K562 (cell line): ENCODE measurements around the gene TMEM151A. TPM values are rescaled to one million over a fixed set of nuclear protein-coding genes. Genes with fewer than 3 reads are reported as not detected.

Source experiments
- ATAC-seq: fragments of 200-7000 bp; cut with Tn5 transposase; 3 replicates; pipeline ENCODE4 v1.9.1; 2020; ENCODE audit warnings: moderate library complexity
- BruUV-seq: library from RNA; stranded (reverse); fragments of 400-500 nt; replicated peaks from 2 replicates; lab custom pipeline; 2021; lab: Mats Ljungman, UMichigan
- CTCF ChIA-PET: fragments of 300-600 bp; formaldehyde crosslinking; extraction: SDS; loops from one replicate; lab custom pipeline; 2021; ENCODE audit warnings: low intra/inter-chr PET ratio; lab: Yijun Ruan, JAX
- POLR2A ChIA-PET: fragments of 300-600, 350-650 bp; sonication (Branson Sonifier 250); formaldehyde crosslinking; extraction: SDS; loops from one replicate; lab custom pipeline; 2021; ENCODE audit warnings: antibody characterized with exemption, inconsistent platforms; lab: Yijun Ruan, JAX
- DNase-seq, 4 experiments: peaks; one replicate each; pipeline versions ENCODE4 v3.0.0 to v3.0.0-alpha.2; 2011 to 2018; ENCODE audit warnings: low spot score in 3 of 4, mixed read lengths in 3 of 4; ENCODE audit errors: extremely low read depth in 1 of 4
- FAIRE-seq: peaks from 2 replicates; lab custom pipeline; 2011; peaks lifted over from hg19 to GRCh38; lab: Jason Lieb, UNC
- H2AFZ ChIP-seq: 2 replicates; pipeline ENCODE4 v1.6.0; 2011; ENCODE audit warnings: low read depth, low read length, control low read depth, inconsistent platforms
- H3K27ac ChIP-seq: fragments of 200-600 bp; 3 replicates; pipeline ENCODE4 v1.8.0; 2011; ENCODE audit warnings: low read depth, mild to moderate bottlenecking, control low read depth, inconsistent platforms, low read length, moderate library complexity, mixed read lengths; ENCODE audit errors: extremely low read depth
- H3K27me3 ChIP-seq, 2 experiments: fragments of 300-600 bp in 1 of 2; 2 replicates in 1 of 2; 3 replicates in 1 of 2; pipeline versions ENCODE4 v1.6.0 to v1.8.0; 2011; ENCODE audit warnings: inconsistent platforms in 2 of 2, low read length in 2 of 2, mild to moderate bottlenecking in 1 of 2, mixed read lengths in 1 of 2, moderate library complexity in 1 of 2; ENCODE audit not compliant: control insufficient read depth in 2 of 2, insufficient read depth in 2 of 2
- H3K36me3 ChIP-seq: fragments of 300-600 bp; 3 replicates; pipeline ENCODE4 v1.8.0; 2011; ENCODE audit warnings: mild to moderate bottlenecking, low read length, inconsistent platforms; ENCODE audit not compliant: control insufficient read depth, insufficient read depth
- H3K4me1 ChIP-seq, 2 experiments: fragments of 200-600 bp in 1 of 2; replicated peaks in 1 of 2; 2 replicates in 1 of 2; 3 replicates in 1 of 2; pipeline versions ENCODE4 v1.5.1 to v1.8.0; 2011; ENCODE audit warnings: inconsistent platforms in 2 of 2, low read length in 2 of 2, mild to moderate bottlenecking in 1 of 2, mixed read lengths in 1 of 2, moderate library complexity in 1 of 2; ENCODE audit not compliant: control insufficient read depth in 2 of 2, insufficient read depth in 2 of 2
- H3K4me2 ChIP-seq: 2 replicates; pipeline ENCODE4 v1.6.1; 2011; ENCODE audit warnings: low read length, control low read depth, inconsistent platforms, mixed read lengths; ENCODE audit not compliant: insufficient read depth
- H3K4me3 ChIP-seq: fragments of 200-600 bp; sonication (generic), shearing (Covaris generic); 2 replicates; pipeline ENCODE4 v1.5.1; 2016; ENCODE audit warnings: control low read depth, inconsistent platforms
- H3K79me2 ChIP-seq: fragments of 200-600 bp; 3 replicates; pipeline ENCODE4 v1.8.0; 2011; ENCODE audit warnings: low read length, inconsistent platforms; ENCODE audit not compliant: control insufficient read depth, insufficient read depth
- H3K9ac ChIP-seq, 2 experiments: 2 replicates each; pipeline versions ENCODE4 v1.6.0 to v1.6.1; 2011; ENCODE audit warnings: low read depth in 2 of 2, low read length in 2 of 2, control low read depth in 1 of 2, inconsistent platforms in 1 of 2, mild to moderate bottlenecking in 1 of 2, mixed read lengths in 1 of 2; ENCODE audit not compliant: insufficient read depth in 1 of 2
- H3K9me1 ChIP-seq: one replicate; pipeline ENCODE4 v1.6.0; 2011; ENCODE audit warnings: inconsistent platforms, mild to moderate bottlenecking, low read length, moderate library complexity; ENCODE audit not compliant: control insufficient read depth, insufficient read depth
- H3K9me3 ChIP-seq: replicated peaks from 2 replicates; pipeline ENCODE4 v1.5.1; 2011; ENCODE audit warnings: low read depth, low read length, inconsistent platforms; ENCODE audit not compliant: control insufficient read depth, insufficient read depth
- H4K20me1 ChIP-seq: replicated peaks from 2 replicates; pipeline ENCODE4 v1.6.1; 2011; ENCODE audit warnings: low read length, inconsistent platforms, mixed read lengths; ENCODE audit not compliant: control insufficient read depth, insufficient read depth
- ASH1L ChIP-seq: fragments of 450-650 bp; IDR thresholded peaks from 2 replicates; pipeline ENCODE4 v1.6.1; 2018; ENCODE audit warnings: borderline replicate concordance, mild to moderate bottlenecking, low read depth; ENCODE audit not compliant: partially characterized antibody
- ETV6 ChIP-seq, 3 experiments: fragments of 150-350 bp in 1 of 3; sonication (generic) in 1 of 3; formaldehyde crosslinking in 1 of 3; IDR thresholded peaks; 2 replicates each; pipeline versions ENCODE4 v1.6.1 to v1.8.0; 2014 to 2022; ENCODE audit warnings: borderline replicate concordance in 2 of 3, low read depth in 2 of 3, antibody characterized with exemption in 1 of 3, low read length in 1 of 3, mild to moderate bottlenecking in 1 of 3, missing genetic modification reagents in 1 of 3
- PURB ChIP-seq: sonication (generic); formaldehyde crosslinking; IDR thresholded peaks from 2 replicates; pipeline ENCODE4 v1.9.0; 2021; ENCODE audit warnings: low read depth, mild to moderate bottlenecking, missing genetic modification reagents
- ZBTB7A ChIP-seq: IDR thresholded peaks from 2 replicates; pipeline ENCODE4 v1.6.1; 2011; ENCODE audit warnings: low read depth, mild to moderate bottlenecking, low read length, moderate library complexity, borderline replicate concordance; ENCODE audit not compliant: control insufficient read depth
- WGBS: fragments of 100-300 bp; shearing (Covaris generic); methylation state at CpG from one replicate; pipeline ENCODE4 v1.1.6; 2016; ENCODE audit warnings: low coverage, mixed read lengths; ENCODE audit not compliant: insufficient coverage; ENCODE audit errors: missing lambda C conversion rate; 5-methylcytosine and 5-hydroxymethylcytosine counted together
- in situ Hi-C: fragments of 300-500 bp; cut with MboI; formaldehyde crosslinking; loops from 4 replicates; pipeline ENCODE4 v1.15.0; 2018; ENCODE audit warnings: inconsistent platforms, mixed read lengths
- intact Hi-C: fragments of 100-400 bp; cut with micrococcal nuclease; formaldehyde crosslinking; loops from 2 replicates; pipeline ENCODE4 v1.14.2; 2022
- polyA plus RNA-seq, 8 experiments: library from polyadenylated mRNA; depleted of rRNA in 4 of 8; stranded (reverse) in 5 of 8; unstranded in 3 of 8; fragments of >200 nt; fragmentation: Nextera tagmentation in 2 of 8; fragmentation: Illumina TruSeq in 1 of 8; extraction: Ambion mirVana in 2 of 8; extraction: Trizol in 1 of 8; gene quantifications; 2 replicates each; pipeline versions ENCODE4 v1.2.1 to v1.2.3, GENCODE V29; 2011 to 2014; ENCODE audit warnings: inconsistent platforms in 1 of 8, missing spikeins in 1 of 8
- total RNA-seq, 7 experiments: library from RNA; depleted of rRNA in 6 of 7; stranded (reverse); fragments of >200 nt in 6 of 7; fragmentation: Illumina TruSeq in 2 of 7; extraction: Trizol in 2 of 7; gene quantifications; 2 replicates each; pipeline versions ENCODE4 v1.2.1 to v1.2.3, GENCODE V29; 2011 to 2021; ENCODE audit warnings: low replicate concordance in 1 of 7
- TF ChIP-seq, protein P1 (sequence below): fragments of 250-450 bp; sonication (Bioruptor Pico); IDR thresholded peaks from 2 replicates; pipeline ENCODE4 v1.4.0; 2020; ENCODE audit warnings: mild to moderate bottlenecking, moderate library complexity
- TF ChIP-seq, protein P2 (sequence below): fragments of 250-450 bp; sonication (Bioruptor Pico); IDR thresholded peaks from 2 replicates; pipeline ENCODE4 v1.9.0; 2021; ENCODE audit warnings: mild to moderate bottlenecking
- TF ChIP-seq, protein P3 (sequence below): sonication (generic); formaldehyde crosslinking; IDR thresholded peaks from 2 replicates; pipeline ENCODE4 v1.8.0; 2022; ENCODE audit warnings: missing genetic modification reagents, mild to moderate bottlenecking, moderate library complexity, borderline replicate concordance

Gene TMEM151A
- total and polyA plus RNA-seq, 9 of the 15 experiments (the other 6 are each of a cell fraction or from before 2014, with no cell fraction given): not detected

DNA sequence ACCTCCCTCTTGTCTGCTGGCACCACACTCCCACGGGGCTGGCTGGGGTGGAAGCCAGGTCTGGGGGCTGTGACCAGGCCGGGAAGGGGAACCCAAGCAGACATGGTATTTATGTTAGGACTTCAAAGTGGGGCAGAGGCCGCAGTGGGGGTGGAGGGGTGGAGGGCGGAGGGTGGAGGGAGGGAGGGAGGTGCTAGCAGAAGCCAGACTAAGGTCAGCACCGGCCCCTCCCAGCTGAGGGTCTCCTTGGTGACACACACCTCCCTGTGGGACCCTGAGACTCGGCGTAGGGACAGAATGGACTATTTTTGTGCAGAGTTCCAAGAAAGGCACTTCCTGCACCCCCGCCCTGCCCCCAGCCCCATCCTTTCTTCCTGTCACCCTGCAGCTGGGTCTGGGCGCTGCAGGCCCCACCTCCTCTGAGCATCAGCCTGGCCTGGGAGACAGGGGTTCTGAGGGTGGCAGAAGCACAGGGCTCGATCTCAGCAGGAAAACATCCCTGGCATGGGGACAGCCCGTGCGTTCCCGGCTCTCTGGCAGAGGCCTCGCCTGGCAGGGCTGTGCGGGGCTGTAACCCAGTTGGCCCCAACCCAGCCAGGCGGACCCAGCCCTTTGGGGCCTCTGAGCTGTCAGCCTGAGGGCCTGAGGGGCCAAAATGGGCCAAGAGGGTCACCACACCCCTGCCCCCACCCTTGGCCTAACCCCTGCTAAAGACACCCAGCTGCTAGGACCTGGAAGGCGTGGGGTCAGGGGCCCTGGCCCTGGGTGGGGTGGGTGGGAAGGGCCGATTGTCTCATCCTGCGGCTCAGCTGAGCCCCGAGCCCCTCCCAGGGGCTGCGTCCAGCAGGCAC is 34.8 kb downstream of the TMEM151A start:
- ATAC-seq: no peak
- peak in 2 of 4 experiments; percentile 48 to 70 for DNase-seq
- H3K27ac ChIP-seq: no peak overlapping the region
- POLR2A ChIA-PET: interaction anchor here (0.6 to 0.7 kb wide), 4 partner anchors 10 to 316 kb away, joined by 3 read pairs; partner anchors contain the start of gene RIN1
- 57% methylated on average over 10 of the region's 21 CpGs for WGBS
- FAIRE-seq: no peak
- H3K4me1 ChIP-seq: peaks cover 20 to 63% of the 10 kb centered on the region in 2 experiments; a peak in 4 of 5 replicates
- no TSS peak for BruUV-seq
- TF ChIP-seq PURB (no peak), ZBTB7A (peak; percentile 67; the same call in 1 of the 2 replicates), ASH1L (no peak), ETV6 (IDR thresholded peaks at IDR 0.05; ENCODE audit: borderline replicate concordance in 1 of 2, low read depth in 2 of 2, low read length in 1 of 2) (no peak), ETV6 (CRISPR knock-in tag; IDR thresholded peaks at IDR 0.05; ENCODE audit: borderline replicate concordance) (no peak)
- TF ChIP-seq, protein P1, sequence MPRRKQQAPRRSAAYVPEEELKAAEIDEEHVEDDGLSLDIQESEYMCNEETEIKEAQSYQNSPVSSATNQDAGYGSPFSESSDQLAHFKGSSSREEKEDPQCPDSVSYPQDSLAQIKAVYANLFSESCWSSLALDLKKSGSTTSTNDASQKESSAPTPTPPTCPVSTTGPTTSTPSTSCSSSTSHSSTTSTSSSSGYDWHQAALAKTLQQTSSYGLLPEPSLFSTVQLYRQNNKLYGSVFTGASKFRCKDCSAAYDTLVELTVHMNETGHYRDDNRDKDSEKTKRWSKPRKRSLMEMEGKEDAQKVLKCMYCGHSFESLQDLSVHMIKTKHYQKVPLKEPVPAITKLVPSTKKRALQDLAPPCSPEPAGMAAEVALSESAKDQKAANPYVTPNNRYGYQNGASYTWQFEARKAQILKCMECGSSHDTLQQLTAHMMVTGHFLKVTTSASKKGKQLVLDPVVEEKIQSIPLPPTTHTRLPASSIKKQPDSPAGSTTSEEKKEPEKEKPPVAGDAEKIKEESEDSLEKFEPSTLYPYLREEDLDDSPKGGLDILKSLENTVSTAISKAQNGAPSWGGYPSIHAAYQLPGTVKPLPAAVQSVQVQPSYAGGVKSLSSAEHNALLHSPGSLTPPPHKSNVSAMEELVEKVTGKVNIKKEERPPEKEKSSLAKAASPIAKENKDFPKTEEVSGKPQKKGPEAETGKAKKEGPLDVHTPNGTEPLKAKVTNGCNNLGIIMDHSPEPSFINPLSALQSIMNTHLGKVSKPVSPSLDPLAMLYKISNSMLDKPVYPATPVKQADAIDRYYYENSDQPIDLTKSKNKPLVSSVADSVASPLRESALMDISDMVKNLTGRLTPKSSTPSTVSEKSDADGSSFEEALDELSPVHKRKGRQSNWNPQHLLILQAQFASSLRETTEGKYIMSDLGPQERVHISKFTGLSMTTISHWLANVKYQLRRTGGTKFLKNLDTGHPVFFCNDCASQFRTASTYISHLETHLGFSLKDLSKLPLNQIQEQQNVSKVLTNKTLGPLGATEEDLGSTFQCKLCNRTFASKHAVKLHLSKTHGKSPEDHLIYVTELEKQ (CRISPR knock-in tag): no peak
- TF ChIP-seq, protein P2, sequence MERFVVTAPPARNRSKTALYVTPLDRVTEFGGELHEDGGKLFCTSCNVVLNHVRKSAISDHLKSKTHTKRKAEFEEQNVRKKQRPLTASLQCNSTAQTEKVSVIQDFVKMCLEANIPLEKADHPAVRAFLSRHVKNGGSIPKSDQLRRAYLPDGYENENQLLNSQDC (CRISPR knock-in tag): no peak
- TF ChIP-seq, protein P3, sequence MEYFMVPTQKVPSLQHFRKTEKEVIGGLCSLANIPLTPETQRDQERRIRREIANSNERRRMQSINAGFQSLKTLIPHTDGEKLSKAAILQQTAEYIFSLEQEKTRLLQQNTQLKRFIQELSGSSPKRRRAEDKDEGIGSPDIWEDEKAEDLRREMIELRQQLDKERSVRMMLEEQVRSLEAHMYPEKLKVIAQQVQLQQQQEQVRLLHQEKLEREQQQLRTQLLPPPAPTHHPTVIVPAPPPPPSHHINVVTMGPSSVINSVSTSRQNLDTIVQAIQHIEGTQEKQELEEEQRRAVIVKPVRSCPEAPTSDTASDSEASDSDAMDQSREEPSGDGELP (CRISPR knock-in tag): 0 out of 2 replicates have a peak, but pooled peaks have one; percentile 13
- intact Hi-C loops: no loop called here
- in situ Hi-C loops: loop anchor here (5.0 kb wide), 1 partner anchor 109 kb away; no protein-coding TSS in a partner anchor
- peak overlapping the region; percentile 54; the same call in 1 of the 2 replicates for H2AFZ ChIP-seq
- CTCF ChIA-PET: interaction anchor here (2.9 to 3.1 kb wide), 2 partner anchors 15 to 104 kb away, joined by 16 to 37 read pairs; no protein-coding TSS in a partner anchor
- no peak overlapping the region for H3K4me3 ChIP-seq
- H3K9ac ChIP-seq: peak overlapping the region in 1 of 2 experiments; percentile 76; a peak in 2 of 4 replicates
- no peaks in the 10 kb centered on the region for H3K79me2 ChIP-seq
- H3K36me3 ChIP-seq: no peaks in the 10 kb centered on the region
- H3K27me3 ChIP-seq: no peaks in the 10 kb centered on the region
- peaks cover 4% of the 10 kb centered on the region for H3K9me1 ChIP-seq
- no peak overlapping the region for H3K4me2 ChIP-seq
- H4K20me1 ChIP-seq: no peaks in the 10 kb centered on the region
- H3K9me3 ChIP-seq: no peaks in the 10 kb centered on the region
